Measurements from ENCODE around the gene RAET1E.
A peak's percentile ranks its signal among the peaks of the same experiment; 100 is the strongest.

DNA sequence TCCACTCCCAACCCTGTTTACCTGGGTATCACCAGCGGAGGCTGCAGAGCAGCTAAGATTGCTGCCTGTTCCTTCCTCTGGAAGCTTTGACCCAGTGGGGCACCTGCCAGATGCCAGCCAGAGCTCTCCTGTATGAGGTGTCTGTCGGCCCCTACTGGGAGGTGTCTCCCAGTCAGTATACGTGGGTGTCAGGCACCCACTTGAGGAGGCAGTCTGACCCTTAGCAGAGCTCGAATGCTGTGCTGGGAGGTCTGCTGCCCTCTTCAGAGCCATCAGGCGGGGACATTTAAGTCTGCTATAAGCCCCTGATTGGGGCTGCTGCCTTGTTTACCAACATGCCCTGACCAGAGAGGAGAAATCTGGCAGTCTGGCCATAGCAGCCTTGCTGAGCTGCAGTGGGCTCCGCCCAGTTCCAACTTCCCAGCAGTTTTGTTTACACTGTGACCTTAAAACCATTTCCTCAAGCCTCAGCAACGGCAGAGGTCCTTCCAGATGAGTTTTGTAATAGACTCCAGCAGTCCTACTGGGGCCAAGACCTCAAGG is 2.8 kb downstream of the RAET1E start:
- TF ChIP-seq, protein P1, sequence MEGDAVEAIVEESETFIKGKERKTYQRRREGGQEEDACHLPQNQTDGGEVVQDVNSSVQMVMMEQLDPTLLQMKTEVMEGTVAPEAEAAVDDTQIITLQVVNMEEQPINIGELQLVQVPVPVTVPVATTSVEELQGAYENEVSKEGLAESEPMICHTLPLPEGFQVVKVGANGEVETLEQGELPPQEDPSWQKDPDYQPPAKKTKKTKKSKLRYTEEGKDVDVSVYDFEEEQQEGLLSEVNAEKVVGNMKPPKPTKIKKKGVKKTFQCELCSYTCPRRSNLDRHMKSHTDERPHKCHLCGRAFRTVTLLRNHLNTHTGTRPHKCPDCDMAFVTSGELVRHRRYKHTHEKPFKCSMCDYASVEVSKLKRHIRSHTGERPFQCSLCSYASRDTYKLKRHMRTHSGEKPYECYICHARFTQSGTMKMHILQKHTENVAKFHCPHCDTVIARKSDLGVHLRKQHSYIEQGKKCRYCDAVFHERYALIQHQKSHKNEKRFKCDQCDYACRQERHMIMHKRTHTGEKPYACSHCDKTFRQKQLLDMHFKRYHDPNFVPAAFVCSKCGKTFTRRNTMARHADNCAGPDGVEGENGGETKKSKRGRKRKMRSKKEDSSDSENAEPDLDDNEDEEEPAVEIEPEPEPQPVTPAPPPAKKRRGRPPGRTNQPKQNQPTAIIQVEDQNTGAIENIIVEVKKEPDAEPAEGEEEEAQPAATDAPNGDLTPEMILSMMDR (conservative IDR thresholded peaks at IDR 0.05) = 0 out of 2 replicates have a peak, but pooled peaks have one; percentile 4
- TF ChIP-seq ZFX (IDR thresholded peaks at IDR 0.05) = no peak
